ENCODE measurements around the gene SRP9. TPM values are rescaled to one million over a fixed set of nuclear protein-coding genes. Genes with fewer than 3 reads are reported as not detected.

SRP9 gene
- total RNA-seq: 169 and 219 TPM in 2 replicates

GRCh38 chr1:225777583-225778336 is at the start of gene SRP9:
TSS of gene SRP9 (plus strand) at chr1:225777826. CDS start at chr1:225777941, 115 bp downstream.

GRCh38 chr1:225809842-225810578 is 32.4 kb downstream of the SRP9 start, which contains the start of gene EPHX1:
TSS of gene EPHX1 (plus strand) at chr1:225810124. CDS start at chr1:225828730, 18,606 bp downstream.

Other genes starting within 250 kb of the SRP9 start
- 107 and 160 TPM in 2 replicates for gene ENAH, start 124.7 kb upstream of the SRP9 start, total RNA-seq
- 46.1 and 73.5 TPM in 2 replicates for gene EPHX1, start 32.3 kb downstream of the SRP9 start, total RNA-seq
- 30.8 and 36.5 TPM in 2 replicates for gene TMEM63A, start 104.6 kb downstream of the SRP9 start, total RNA-seq
- 0.13 TPM in 1 of 2 replicates, not detected in the other for gene LEFTY1, start 111.3 kb downstream of the SRP9 start, total RNA-seq
- 37.6 and 48.9 TPM in 2 replicates for gene PYCR2, start 146.4 kb downstream of the SRP9 start, total RNA-seq
- gene LEFTY2, start 163.4 kb downstream of the SRP9 start, total RNA-seq: 0.10 TPM in 1 of 2 replicates, not detected in the other
- 20.3 and 21.4 TPM in 2 replicates for gene SDE2, start 221.5 kb downstream of the SRP9 start, total RNA-seq

Measured in smooth muscle cell of the pulmonary artery (primary cell).